Mononuclear cell (primary cell): Measurements from ENCODE around the gene USP9Y. TPM values are rescaled to one million over a fixed set of nuclear protein-coding genes. Genes with fewer than 3 reads are reported as not detected.

Source experiments
- H3K27me3 ChIP-seq: 2 replicates; pipeline ENCODE4 v1.6.0; 2011; ENCODE audit warnings: low read length, control low read depth; ENCODE audit not compliant: insufficient read depth
- H3K4me1 ChIP-seq: 2 replicates; pipeline ENCODE4 v1.5.1; 2011; ENCODE audit warnings: mild to moderate bottlenecking, low read length, control low read depth; ENCODE audit not compliant: insufficient read depth
- H3K4me3 ChIP-seq: 2 replicates; pipeline ENCODE4 v1.5.1; 2011; ENCODE audit warnings: mild to moderate bottlenecking, low read length, moderate library complexity
- H3K9me3 ChIP-seq: 2 replicates; pipeline ENCODE4 v1.5.1; 2011; ENCODE audit warnings: low read depth, mild to moderate bottlenecking, control low read depth, low read length
- total RNA-seq: library from RNA; depleted of rRNA; stranded (reverse); fragments of >200 nt; gene quantifications from one replicate; pipeline ENCODE4 v1.2.3, GENCODE V29; 2012

Gene USP9Y
- total RNA-seq, 1 donor, result not detected

GRCh38 chrY:12855791-12856275 is 154.8 kb downstream of the USP9Y start:
- H3K9me3 ChIP-seq, result no peaks in the 10 kb centered on the region
- H3K4me1 ChIP-seq, result no peaks in the 10 kb centered on the region
- H3K4me3 ChIP-seq, result no peak overlapping the region
- no peaks in the 10 kb centered on the region for H3K27me3 ChIP-seq

DNA sequence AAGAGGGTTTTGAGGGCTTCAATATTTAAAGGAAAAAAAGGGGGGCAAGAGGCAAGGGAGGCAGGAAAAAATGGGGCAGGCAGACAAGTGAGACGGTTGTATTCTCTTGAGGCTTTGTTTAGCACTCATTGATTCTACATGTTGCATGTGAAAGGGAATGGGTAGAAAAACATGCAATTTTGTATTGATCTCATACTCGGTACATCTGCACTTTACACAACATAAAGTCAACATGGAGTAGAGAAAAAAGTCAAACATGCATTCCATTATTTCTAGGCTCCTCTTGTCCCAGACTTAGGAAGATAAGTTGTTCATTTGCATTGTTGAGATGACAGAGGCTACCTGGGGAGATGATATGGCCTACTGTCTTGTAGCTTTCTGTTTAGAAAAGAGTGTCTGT is 166.9 kb downstream of the USP9Y start:
- Histone ChIP-seq H3K4me3 (no peak overlapping the region), H3K27me3 (no peaks in the 10 kb centered on the region), H3K9me3 (no peaks in the 10 kb centered on the region), H3K4me1 (no peaks in the 10 kb centered on the region)

GRCh38 chrY:12896973-12897372 is 195.9 kb downstream of the USP9Y start:
- Histone ChIP-seq H3K27me3 (no peaks in the 10 kb centered on the region), H3K9me3 (no peaks in the 10 kb centered on the region), H3K4me3 (no peak overlapping the region), H3K4me1 (no peaks in the 10 kb centered on the region)

DNA sequence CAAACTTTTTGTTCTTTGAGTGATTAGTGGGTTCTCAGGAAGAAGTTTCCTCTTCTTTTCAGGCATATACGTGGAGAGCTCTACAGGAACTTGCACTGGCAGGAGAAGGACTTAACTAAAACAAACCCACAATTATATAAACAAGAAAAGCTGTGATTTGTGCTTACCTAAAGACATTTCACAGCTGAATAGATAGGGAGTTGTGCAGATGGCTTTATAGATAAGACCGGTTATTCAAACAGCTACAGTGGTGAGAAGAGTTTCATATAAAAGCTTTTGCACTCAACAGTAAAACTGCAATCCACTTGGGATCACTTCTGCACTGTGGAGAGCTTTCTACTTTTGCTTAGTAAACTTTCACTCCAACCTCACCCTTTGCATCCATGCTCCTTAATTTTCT is 197.6 kb downstream of the USP9Y start:
- no peak overlapping the region for H3K4me3 ChIP-seq
- no peaks in the 10 kb centered on the region for H3K27me3 ChIP-seq
- H3K4me1 ChIP-seq, result no peaks in the 10 kb centered on the region
- no peaks in the 10 kb centered on the region for H3K9me3 ChIP-seq

DNA sequence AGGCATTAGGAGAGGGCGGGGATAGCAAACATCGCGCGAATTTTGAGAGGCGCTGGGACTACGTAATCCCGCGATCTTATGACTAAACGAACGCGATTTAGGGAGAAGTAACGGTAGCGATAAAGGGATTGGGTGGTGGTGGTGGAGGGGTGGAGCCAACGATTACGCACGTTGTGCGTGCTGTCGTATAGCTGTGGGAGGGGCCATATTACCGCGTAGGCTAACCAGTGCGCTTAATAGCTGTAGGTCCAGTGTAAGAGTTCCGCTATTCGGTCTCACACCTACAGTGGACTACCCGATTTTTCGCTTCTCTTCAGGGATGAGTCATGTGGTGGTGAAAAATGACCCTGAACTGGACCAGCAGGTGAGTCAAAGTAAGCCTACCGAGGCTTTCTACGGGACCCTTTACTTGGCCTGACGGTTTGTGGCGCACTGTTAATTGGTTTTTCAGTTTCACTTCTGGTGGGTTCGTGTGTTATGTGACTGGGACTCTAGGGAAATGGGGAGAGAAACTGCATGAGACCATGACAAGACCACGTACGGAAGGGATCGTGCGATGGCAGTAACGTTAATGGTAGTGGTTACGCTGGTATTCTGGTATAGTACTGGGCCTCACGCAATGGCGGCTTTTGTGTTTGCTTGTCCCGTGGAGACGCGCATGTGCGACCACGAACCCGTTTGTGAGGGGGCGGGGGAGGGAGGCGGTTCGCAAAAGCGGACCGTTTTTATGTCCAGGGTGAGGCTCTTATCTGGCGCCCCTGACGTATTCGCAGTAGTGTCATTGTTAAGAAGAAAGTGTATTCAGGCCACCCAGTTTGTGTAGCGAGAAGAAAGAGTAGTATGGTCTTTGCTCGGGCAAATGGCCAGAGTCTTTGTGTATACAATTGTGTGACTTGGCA is 203.8 kb downstream of the USP9Y start, which contains the start of gene DDX3Y:
DDX3Y (plus strand) TSS at position 251 of the 899 bp plus-strand sequence; CDS start at position 320, 69 bp downstream.
- H3K4me1 ChIP-seq, result peaks cover 9% of the 10 kb centered on the region
- H3K4me3 ChIP-seq, result peak within 1 kb of the TSS; percentile 99
- H3K27me3 ChIP-seq, result no peaks in the 10 kb centered on the region
- H3K9me3 ChIP-seq, result no peaks in the 10 kb centered on the region

- no peaks in the 10 kb centered on the region for H3K27me3 ChIP-seq
- H3K4me1 ChIP-seq, result peaks cover 9% of the 10 kb centered on the region
- peak overlapping the region; percentile 99 for H3K4me3 ChIP-seq
- no peaks in the 10 kb centered on the region for H3K9me3 ChIP-seq
These were observed 204.5 kb downstream of the USP9Y start for GRCh38 chrY:12905517-12905872.

GRCh38 chrY:12905895-12906294 is 204.9 kb downstream of the USP9Y start:
- Histone ChIP-seq H3K9me3 (no peaks in the 10 kb centered on the region), H3K4me3 (peak overlapping the region; percentile 99)

More at GRCh38 chrY:12905895-12906294, 204.9 kb downstream of the USP9Y start:
- H3K4me1 ChIP-seq, result peaks cover 9% of the 10 kb centered on the region
- no peaks in the 10 kb centered on the region for H3K27me3 ChIP-seq

Other genes with a start within 250 kb of the USP9Y start
- not detected for gene DDX3Y, start 203.6 kb downstream of the USP9Y start, total RNA-seq